Prostate gland (tissue), 2 donors: ENCODE measurements around the gene STK35.

Experiments
- CTCF ChIP-seq, 4 experiments: fragments of 200-600 bp in 2 of 4; fragments of 450-650 bp in 2 of 4; sonication (generic) in 2 of 4; IDR thresholded peaks; 1 replicate in 3 of 4; 2 replicates in 1 of 4; pipeline ENCODE4 v1.5.1; 2016 to 2019; ENCODE audit warnings: antibody characterized with exemption in 4 of 4, mild to moderate bottlenecking in 2 of 4, moderate library complexity in 2 of 4
- POLR2AphosphoS5 ChIP-seq: sonication (generic); formaldehyde crosslinking; IDR thresholded peaks from one replicate; pipeline ENCODE4 v1.6.1; 2017; ENCODE audit warnings: antibody characterized with exemption

GRCh38 chr20:2108498-2108897 lies 6.9 kb downstream of the STK35 start:
- TF ChIP-seq POLR2AphosphoS5, result no peak
- no peak for TF ChIP-seq CTCF (IDR thresholded peaks at IDR 0.05)
